Measurements from ENCODE around the gene SMYD3.

GRCh38 chr1:245814651-245815050, 692.4 kb downstream of the SMYD3 start:
- TF ChIP-seq POLR2A (IDR thresholded peaks at IDR 0.05; ENCODE audit: low read depth) (no peak), CTCF (IDR thresholded peaks at IDR 0.05) (no peak)
